Mucosa of descending colon (tissue), 3 donors: Measurements from ENCODE around the gene ANK3. TPM values are rescaled to one million over a fixed set of nuclear protein-coding genes. Genes with fewer than 3 reads are reported as not detected.

Source experiments
- ATAC-seq: fragments of 200-7000 bp; cut with Tn5 transposase; one replicate; pipeline ENCODE4 v1.9.1; 2020; ENCODE audit warnings: mild to moderate bottlenecking, moderate library complexity
- DNase-seq, 3 donors: peaks; one replicate each; pipeline ENCODE4 v3.0.0-alpha.2; 2020
- H3K36me3 ChIP-seq: fragments of 200-600 bp; one replicate; pipeline ENCODE4 v1.8.0; 2021; ENCODE audit warnings: low read depth, mild to moderate bottlenecking
- H3K4me1 ChIP-seq: fragments of 200-600 bp; one replicate; pipeline ENCODE4 v1.8.0; 2021; ENCODE audit warnings: low read depth, mild to moderate bottlenecking
- H3K4me3 ChIP-seq: fragments of 200-600 bp; one replicate; pipeline ENCODE4 v1.8.0; 2021; ENCODE audit warnings: mild to moderate bottlenecking
- H3K9me3 ChIP-seq: fragments of 200-600 bp; one replicate; pipeline ENCODE4 v1.8.0; 2021; ENCODE audit warnings: mild to moderate bottlenecking
- CTCF ChIP-seq: fragments of 200-600 bp; IDR thresholded peaks from one replicate; pipeline ENCODE4 v1.8.0; 2022; ENCODE audit warnings: antibody characterized with exemption, mild to moderate bottlenecking
- intact Hi-C, 2 donors: fragments of 100-400 bp; cut with DNase I in 1 of 2; cut with micrococcal nuclease in 1 of 2; formaldehyde crosslinking; loops; one replicate each; pipeline versions ENCODE4 v1.11.0 to v1.11.1; 2022; cut with DNase I, micrococcal nuclease
- total RNA-seq, 3 donors: library from RNA; stranded (reverse); fragmentation: NEBNext Ultra II Directional in 2 of 3; extraction: Animal tissue kit (Norgen Biotek cat#: 25700) in 2 of 3; gene quantifications; one replicate each; pipeline versions ENCODE4 v1.2.1 to v1.2.4, GENCODE V29; 2021 to 2023
- donor health status: DM: no; HTN: no; CAD: no; lungs with moderate emphysema.
- donor health status: DM: no; HTN: no; CAD: no.
- donor health status: DM: no; HTN: yes; CAD: no.

ANK3 gene
- total RNA-seq, 3 donors from 2014 or later = 67.7 to 145 (median 74.0) TPM

- no peak for DNase-seq
- no peaks in the 10 kb centered on the region for H3K36me3 ChIP-seq
- no peaks in the 10 kb centered on the region for H3K4me1 ChIP-seq
- H3K4me3 ChIP-seq = no peak overlapping the region
- H3K9me3 ChIP-seq = no peaks in the 10 kb centered on the region
- no peak for ATAC-seq
- no peak for TF ChIP-seq CTCF
- intact Hi-C loops = no loop called here
Observed at GRCh38 chr10:60253484-60253883, 136.2 kb downstream of the ANK3 start.

GRCh38 chr10:60252688-60253087 lies 137.0 kb downstream of the ANK3 start:
- H3K36me3 ChIP-seq = no peaks in the 10 kb centered on the region
- DNase-seq (no peak), ATAC-seq (no peak)
- no peak for TF ChIP-seq CTCF
- no peaks in the 10 kb centered on the region for H3K9me3 ChIP-seq
- no peak overlapping the region for H3K4me3 ChIP-seq
- intact Hi-C loops = no loop called here
- no peaks in the 10 kb centered on the region for H3K4me1 ChIP-seq

- ATAC-seq = no peak
- H3K36me3 ChIP-seq = no peaks in the 10 kb centered on the region
- DNase-seq = no peak
- H3K4me1 ChIP-seq = no peaks in the 10 kb centered on the region
- H3K4me3 ChIP-seq = no peak overlapping the region
- TF ChIP-seq CTCF = no peak
- intact Hi-C loops = no loop called here
- no peaks in the 10 kb centered on the region for H3K9me3 ChIP-seq
Observed at GRCh38 chr10:60246382-60246781, 143.3 kb downstream of the ANK3 start.

- H3K4me1 ChIP-seq = no peaks in the 10 kb centered on the region
- H3K9me3 ChIP-seq = no peaks in the 10 kb centered on the region
- H3K4me3 ChIP-seq = no peak overlapping the region
- ATAC-seq (no peak), DNase-seq (no peak)
- no peaks in the 10 kb centered on the region for H3K36me3 ChIP-seq
- intact Hi-C loops = no loop called here
- no peak for TF ChIP-seq CTCF
Observed at GRCh38 chr10:60239228-60239627, 150.4 kb downstream of the ANK3 start.

- ATAC-seq = no peak
- no peaks in the 10 kb centered on the region for H3K9me3 ChIP-seq
- no peak for TF ChIP-seq CTCF
- H3K36me3 ChIP-seq = no peaks in the 10 kb centered on the region
- DNase-seq = no peak
- intact Hi-C loops = no loop called here
- H3K4me1 ChIP-seq = no peaks in the 10 kb centered on the region
- H3K4me3 ChIP-seq = no peak overlapping the region
Observed at GRCh38 chr10:60238759-60239100, 150.9 kb downstream of the ANK3 start.

- ATAC-seq (peak; percentile 73), DNase-seq (peak in 1 of 3 donors; percentile 3)
- no peaks in the 10 kb centered on the region for H3K36me3 ChIP-seq
- no peak for TF ChIP-seq CTCF
- no peaks in the 10 kb centered on the region for H3K4me1 ChIP-seq
- no peaks in the 10 kb centered on the region for H3K9me3 ChIP-seq
- intact Hi-C loops = no loop called here
- H3K4me3 ChIP-seq = no peak overlapping the region
Observed at GRCh38 chr10:60237977-60238758, 151.5 kb downstream of the ANK3 start.
